HL-60/S4 (cell line): ENCODE data around the gene DNMBP.

ENCODE experiments used
- in situ Hi-C: fragments of 300-500 bp; cut with MboI; formaldehyde crosslinking; loops from 2 replicates; pipeline ENCODE4 v1.14.3; 2022; ENCODE audit warnings: low sequenced_read_pairs

DNMBP gene

GRCh38 chr10:100009793-100010676 lies at the start of gene DNMBP:
Gene DNMBP (minus strand): TSS chr10:100009947. CDS start chr10:99972124, 37,823 bp downstream.
- in situ Hi-C loops = no loop called here

- in situ Hi-C loops = no loop called here
Observed at GRCh38 chr10:100057948-100058347, 48.2 kb upstream of the DNMBP start.

GRCh38 chr10:100053686-100054460 lies 44.1 kb upstream of the DNMBP start:
- in situ Hi-C loops = no loop called here

DNA sequence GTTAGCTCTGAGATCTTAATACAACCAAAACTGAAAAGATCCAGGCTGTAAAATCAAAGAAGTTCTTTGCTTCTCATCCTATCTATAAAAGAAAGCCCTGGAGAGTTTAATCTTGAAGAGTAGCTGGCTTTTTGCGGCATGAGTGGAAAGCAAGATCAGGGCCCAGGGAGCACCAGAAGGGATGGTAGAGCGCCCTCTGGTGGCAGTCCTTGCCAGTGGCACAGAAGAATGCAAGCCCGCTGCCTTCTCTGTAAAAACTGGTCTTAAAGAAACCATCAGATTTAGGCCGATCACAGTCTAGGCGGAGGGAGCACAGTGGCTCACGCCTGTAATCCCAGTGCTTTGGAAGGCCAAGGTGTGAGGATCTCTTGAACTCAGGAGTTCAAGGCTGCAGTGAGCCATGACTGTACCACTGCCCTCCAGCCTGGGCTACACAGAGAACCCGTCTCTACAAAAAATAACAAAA lies 36.3 kb upstream of the DNMBP start:
- in situ Hi-C loops = loop anchor here (10.0 kb wide), 1 partner anchor 201 kb away; no protein-coding TSS in a partner anchor

DNA sequence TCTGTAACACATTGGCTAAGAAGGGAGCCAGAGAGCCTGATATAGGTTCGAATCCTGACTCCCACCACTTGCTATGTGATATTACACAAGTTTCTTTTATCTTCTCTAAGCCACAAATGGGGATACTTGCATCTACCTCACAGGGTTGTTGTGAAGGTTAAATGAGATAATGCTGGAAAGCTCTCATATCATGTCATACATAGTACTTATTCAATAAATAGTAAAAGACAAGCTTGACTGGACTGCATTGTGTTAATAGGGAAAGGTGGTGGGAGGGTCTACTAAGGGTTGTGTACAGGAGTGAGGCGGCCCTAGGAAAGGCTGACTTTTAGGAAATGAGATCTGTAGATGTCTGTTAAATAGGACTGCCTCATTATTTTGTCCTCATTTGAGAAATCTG lies 35.8 kb upstream of the DNMBP start:
- in situ Hi-C loops = loop anchor here (10.0 kb wide), 1 partner anchor 201 kb away; no protein-coding TSS in a partner anchor

GRCh38 chr10:100043796-100044195 lies 34.0 kb upstream of the DNMBP start:
- in situ Hi-C loops = loop anchor here (10.0 kb wide), 1 partner anchor 199 kb away; no protein-coding TSS in a partner anchor

DNA sequence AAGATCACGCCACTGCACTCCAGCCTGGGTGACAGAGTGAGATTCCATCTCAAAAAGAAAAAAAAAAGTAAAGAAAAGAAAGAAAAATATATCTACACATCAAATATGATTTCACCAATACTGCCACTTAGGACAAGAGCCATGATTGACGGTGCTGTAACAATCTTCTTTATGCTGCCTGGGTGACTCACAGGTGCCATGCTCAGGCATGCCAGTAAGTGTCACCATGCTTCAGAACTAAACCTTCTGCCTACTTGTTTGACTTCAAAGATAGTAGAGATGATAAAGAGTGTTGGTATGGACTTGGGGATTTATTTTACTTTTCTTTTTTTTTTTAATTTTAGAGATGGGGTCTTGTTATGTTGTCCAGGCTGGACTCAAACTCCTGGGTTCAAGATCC lies 33.6 kb upstream of the DNMBP start:
- in situ Hi-C loops = loop anchor here (10.0 kb wide), 1 partner anchor 199 kb away; no protein-coding TSS in a partner anchor

GRCh38 chr10:100041306-100042002 lies 31.7 kb upstream of the DNMBP start:
- in situ Hi-C loops = loop anchor here (10.0 kb wide), 1 partner anchor 197 kb away; no protein-coding TSS in a partner anchor

GRCh38 chr10:100038561-100039071 lies 28.9 kb upstream of the DNMBP start:
- in situ Hi-C loops = no loop called here

DNA sequence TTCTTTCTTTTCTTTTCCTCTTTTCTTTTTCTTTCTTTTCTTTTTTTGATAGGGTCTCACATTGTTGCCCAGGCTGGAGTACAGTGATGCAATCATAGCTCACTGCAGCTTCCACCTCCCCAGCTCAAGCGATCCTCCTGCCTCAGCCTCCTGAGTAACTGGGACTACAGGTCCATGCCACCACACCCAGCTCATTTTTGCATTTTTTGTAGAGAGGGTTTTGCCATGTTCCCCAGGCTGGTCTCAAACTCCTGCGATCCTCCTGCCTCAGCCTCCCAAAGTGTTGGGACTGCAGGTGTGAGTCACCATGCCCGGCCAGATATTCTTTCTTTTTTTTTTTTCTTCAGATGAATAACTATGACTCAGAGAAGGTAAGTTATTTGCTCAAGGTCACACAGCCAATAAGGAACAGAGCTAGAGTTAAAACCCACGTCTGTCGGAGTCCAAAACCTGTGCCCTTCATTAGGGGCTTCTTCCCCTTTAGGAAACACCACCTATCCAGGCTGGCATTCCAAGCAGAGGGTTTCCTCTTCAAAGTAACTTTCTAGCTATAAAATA lies 28.1 kb upstream of the DNMBP start:
- in situ Hi-C loops = no loop called here

DNA sequence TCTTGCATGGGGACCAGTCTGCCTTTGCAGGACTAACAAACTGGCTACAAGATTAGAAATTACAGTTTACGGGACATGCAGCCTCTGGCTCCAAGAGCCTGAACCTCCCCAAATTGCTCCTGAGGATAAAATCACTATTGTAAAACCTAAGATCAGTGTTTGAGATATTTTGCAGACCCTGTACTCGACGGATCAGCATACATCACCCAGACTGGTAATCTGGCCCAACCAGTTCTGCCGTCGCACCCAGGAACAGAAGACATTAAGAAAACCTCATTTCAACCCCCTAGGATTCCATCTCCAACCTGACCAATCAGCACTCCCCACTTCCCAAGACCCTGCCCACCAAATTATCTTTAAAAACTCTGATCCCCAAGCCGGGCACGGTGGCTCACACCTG lies 27.1 kb upstream of the DNMBP start:
- in situ Hi-C loops = no loop called here

DNA sequence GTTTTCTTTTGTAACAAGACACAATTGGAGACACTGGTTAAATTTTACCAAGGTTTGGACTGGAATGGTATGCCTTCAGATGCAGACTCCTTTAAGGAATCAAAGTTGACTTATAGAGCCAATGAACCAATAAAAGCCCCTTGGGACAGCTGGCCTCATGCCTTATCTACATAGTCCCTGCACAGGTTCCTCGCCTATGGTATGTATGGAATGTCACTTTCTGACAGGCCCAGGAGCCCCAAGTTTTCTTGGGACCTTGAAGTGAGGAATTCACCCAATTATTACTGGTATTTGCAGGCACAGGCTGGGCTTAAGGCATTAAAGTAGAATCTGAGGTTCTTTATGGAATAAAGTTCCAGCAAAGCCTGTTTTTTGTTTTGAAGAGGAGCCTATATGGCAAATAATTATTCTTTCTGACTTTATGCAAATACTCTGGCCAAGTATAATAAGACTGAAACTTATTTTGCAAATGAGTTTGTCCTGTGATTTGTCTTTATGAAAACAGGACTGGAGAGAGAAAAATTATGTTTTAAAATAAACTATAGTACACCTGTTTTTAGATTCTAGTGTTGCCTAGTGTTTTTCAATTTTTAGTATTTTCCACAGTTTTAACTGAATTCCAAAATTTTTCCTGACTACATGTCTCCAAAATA lies 24.1 kb upstream of the DNMBP start:
- in situ Hi-C loops = no loop called here

GRCh38 chr10:100027416-100027815 lies 17.7 kb upstream of the DNMBP start:
- in situ Hi-C loops = no loop called here

DNA sequence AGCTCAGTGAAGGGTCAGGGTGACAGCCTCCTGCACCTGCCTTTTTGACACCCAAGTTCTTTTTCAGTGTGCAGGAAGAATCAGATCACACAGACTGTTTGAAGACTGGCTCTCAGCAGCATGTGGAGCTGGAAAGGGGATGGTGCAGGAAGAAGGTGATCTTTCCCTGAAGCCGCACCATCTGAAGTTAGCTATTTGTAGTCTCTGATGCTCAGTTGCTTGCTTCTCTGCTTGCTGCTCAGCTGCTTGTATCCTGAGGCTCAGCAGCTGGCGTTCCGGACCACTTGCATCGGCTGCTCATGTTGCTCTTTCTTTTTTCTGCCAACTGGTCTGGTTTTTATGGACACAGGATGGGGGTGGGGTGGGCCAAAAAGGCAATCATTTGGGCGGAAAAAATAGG lies 15.8 kb upstream of the DNMBP start:
- in situ Hi-C loops = no loop called here

DNA sequence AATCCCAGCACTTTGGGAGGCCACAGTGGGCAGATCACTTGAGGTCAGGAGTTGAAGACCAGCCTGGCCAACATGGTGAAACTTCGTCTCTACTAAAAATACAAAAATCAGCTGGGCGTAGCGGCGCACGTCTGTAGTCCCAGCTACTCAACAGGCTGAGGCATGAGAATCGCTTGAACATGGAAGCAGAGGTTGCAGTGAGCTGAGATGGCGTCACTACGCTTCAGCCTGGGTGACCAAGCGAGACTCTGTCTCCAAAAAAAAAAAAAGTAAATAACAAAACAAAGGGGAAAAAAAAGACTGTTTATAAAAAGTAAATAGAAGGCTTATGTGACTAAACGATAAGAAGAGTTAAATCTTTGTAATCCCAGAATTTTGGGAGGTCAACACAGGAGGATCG lies 15.0 kb upstream of the DNMBP start:
- in situ Hi-C loops = no loop called here

- in situ Hi-C loops = no loop called here
Observed at GRCh38 chr10:100022403-100022802, 12.7 kb upstream of the DNMBP start.

DNA sequence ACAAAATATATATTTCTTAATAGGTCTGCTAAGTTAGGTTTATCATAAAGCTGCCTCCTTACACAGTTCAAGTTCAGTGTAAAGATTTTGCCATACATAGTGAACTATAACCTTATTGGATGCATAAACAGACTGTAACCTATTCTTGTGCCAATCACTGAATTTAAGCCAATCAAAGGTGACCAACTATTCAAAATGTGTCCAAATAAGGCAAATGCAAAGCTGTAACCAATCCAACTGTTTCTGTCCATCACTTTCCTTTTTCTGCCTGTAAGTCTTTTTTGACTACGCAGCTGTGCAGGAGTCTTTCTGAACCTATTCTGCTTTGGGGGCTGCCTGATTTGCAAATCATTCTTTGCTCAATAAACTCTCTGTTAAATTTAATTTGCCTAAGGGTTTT lies 11.6 kb upstream of the DNMBP start:
- in situ Hi-C loops = no loop called here

DNA sequence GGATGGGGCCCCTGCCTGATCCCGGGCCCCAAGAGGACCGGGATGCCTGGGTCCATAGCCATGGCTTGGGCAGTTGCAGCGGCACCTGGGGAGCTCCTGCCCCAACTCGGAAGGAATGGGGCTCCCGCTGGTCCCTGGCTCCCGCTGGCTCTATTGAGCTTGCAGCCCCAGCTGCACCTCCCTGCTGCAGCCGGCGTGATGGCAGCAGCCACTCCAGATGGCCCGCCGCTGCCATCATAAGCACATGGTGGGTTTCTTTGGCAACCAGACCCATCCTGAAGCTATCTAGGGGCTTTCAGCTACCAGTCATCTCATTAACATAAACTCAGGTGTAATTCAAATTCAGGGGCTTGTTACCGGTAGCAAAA lies 11.1 kb upstream of the DNMBP start:
- in situ Hi-C loops = no loop called here

DNA sequence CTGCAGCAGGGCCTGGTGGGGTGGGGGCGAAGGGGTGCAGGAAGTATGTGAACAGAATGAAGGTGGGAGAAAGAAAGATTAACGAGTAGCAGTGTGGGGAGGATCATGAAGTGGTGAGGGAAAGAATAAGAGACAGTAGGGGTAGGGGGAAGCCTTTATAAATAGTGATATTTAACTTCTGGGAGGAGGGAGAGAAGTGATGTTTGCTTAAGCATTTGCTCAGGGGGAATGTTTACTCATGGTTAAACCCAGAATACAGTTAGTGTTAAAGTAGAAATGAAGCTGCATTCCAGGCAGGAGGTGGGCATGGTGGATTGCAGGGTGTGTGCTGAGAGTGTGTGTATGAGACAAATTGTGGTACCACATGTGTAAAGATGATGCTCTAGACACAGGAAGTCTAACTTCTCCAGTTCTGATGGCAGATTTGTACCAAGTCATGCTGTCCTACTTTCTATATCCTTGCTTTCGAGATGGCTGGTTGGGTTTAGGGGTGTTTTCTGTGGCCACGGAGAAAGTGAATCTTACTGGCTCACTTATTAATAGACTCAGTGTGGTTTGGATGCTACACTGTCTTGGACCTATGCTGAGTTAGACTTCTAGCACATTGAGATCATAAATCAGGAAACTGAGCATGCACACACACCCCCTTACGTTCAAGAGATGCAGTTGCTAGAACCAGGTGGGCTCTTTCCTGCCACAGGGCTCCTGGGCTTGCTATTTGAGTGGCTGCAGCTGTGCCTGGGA lies 10.6 kb upstream of the DNMBP start:
- in situ Hi-C loops = no loop called here
